H1 (cell line): ENCODE measurements around the gene KLK10. TPM values are rescaled to one million over a fixed set of nuclear protein-coding genes. Genes with fewer than 3 reads are reported as not detected.

ENCODE experiments used
- CTCF ChIP-seq, 3 experiments: IDR thresholded peaks; 1 replicate in 2 of 3; 2 replicates in 1 of 3; pipeline versions ENCODE4 v1.5.1 to v1.6.1; 2011; ENCODE audit warnings: low read length in 3 of 3, mild to moderate bottlenecking in 3 of 3, inconsistent platforms in 2 of 3, low read depth in 1 of 3, moderate library complexity in 1 of 3; ENCODE audit not compliant: insufficient read depth in 1 of 3; ENCODE audit errors: control extremely low read depth in 1 of 3
- polyA plus RNA-seq, 7 experiments: library from polyadenylated mRNA; depleted of rRNA in 3 of 7; stranded (reverse) in 5 of 7; unstranded in 2 of 7; fragments of >200 nt in 5 of 7; fragments of 200-250 nt in 2 of 7; gene quantifications; 1 replicate in 5 of 7; 2 replicates in 1 of 7; 4 replicates in 1 of 7; pipeline versions ENCODE4 v1.2.1 to v1.2.3, GENCODE V29; 2011 to 2013; ENCODE audit warnings: missing spikeins in 2 of 7, mixed read lengths in 2 of 7
- total RNA-seq: library from RNA; stranded (reverse); fragmentation: NEBNext Ultra II Directional; extraction: Animal tissue kit (Norgen Biotek cat#: 25700); gene quantifications from 2 replicates; pipeline ENCODE4 v1.2.1, GENCODE V29; 2021

The KLK10 gene
- total and polyA plus RNA-seq, 2 of the 8 experiments (the other 6 are each of a cell fraction or from before 2014, with no cell fraction given) = 4.8 to 9.7 TPM

- TF ChIP-seq CTCF (IDR thresholded peaks at IDR 0.05; ENCODE audit: control extremely low read depth in 1 of 3, insufficient read depth in 1 of 3, low read depth in 1 of 3, low read length in 3 of 3) = peak in 2 of 3 experiments; percentile 59 to 73; a peak in 3 of 4 replicates
Observed at GRCh38 chr19:51020988-51021651, 1.6 kb upstream of the KLK10 start (continued).
